Smooth muscle cell (in vitro differentiated cells): Measurements from ENCODE around the gene SLCO4A1. TPM values are rescaled to one million over a fixed set of nuclear protein-coding genes. Genes with fewer than 3 reads are reported as not detected.

Source experiments
- DNase-seq: peaks from one replicate; lab custom pipeline; 2025; ENCODE audit not compliant: unreplicated experiment; lab: John Stamatoyannopoulos, UW
- H2AFZ ChIP-seq: fragments of 200-600 bp; sonication (generic); 2 replicates; pipeline ENCODE4 v1.6.0; 2016; ENCODE audit warnings: antibody characterized with exemption, low read depth, mild to moderate bottlenecking
- H3F3A ChIP-seq: fragments of 200-600 bp; sonication (generic); 2 replicates; pipeline ENCODE4 v1.6.0; 2017; ENCODE audit warnings: antibody characterized with exemption, low read depth
- H3K27ac ChIP-seq: fragments of 200-600 bp; sonication (generic); 2 replicates; pipeline ENCODE4 v1.5.1; 2016; ENCODE audit warnings: low read depth, mild to moderate bottlenecking
- H3K27me3 ChIP-seq: fragments of 200-600 bp; sonication (generic); 2 replicates; pipeline ENCODE4 v1.6.1; 2016; ENCODE audit warnings: low read depth, mild to moderate bottlenecking
- H3K36me3 ChIP-seq: fragments of 200-600 bp; sonication (generic); 2 replicates; pipeline ENCODE4 v1.5.1; 2016; ENCODE audit warnings: low read depth
- H3K4me1 ChIP-seq: fragments of 200-600 bp; sonication (generic); 2 replicates; pipeline ENCODE4 v1.5.1; 2016; ENCODE audit warnings: low read depth
- H3K4me2 ChIP-seq: fragments of 200-600 bp; sonication (generic); 2 replicates; pipeline ENCODE4 v1.6.0; 2016; ENCODE audit warnings: mild to moderate bottlenecking
- H3K4me3 ChIP-seq: fragments of 200-600 bp; sonication (generic); 2 replicates; pipeline ENCODE4 v1.5.1; 2016; ENCODE audit warnings: mild to moderate bottlenecking
- H3K79me2 ChIP-seq: fragments of 200-600 bp; sonication (generic); 2 replicates; pipeline ENCODE4 v1.6.0; 2016; ENCODE audit warnings: low read depth, mild to moderate bottlenecking
- H3K9ac ChIP-seq: fragments of 200-600 bp; sonication (generic); 2 replicates; pipeline ENCODE4 v1.6.0; 2016; ENCODE audit warnings: low read depth
- H3K9me3 ChIP-seq: fragments of 200-600 bp; sonication (generic); replicated peaks from 2 replicates; pipeline ENCODE4 v1.5.1; 2016; ENCODE audit warnings: low read depth
- H4K20me1 ChIP-seq: fragments of 200-600 bp; sonication (generic); 2 replicates; pipeline ENCODE4 v1.6.0; 2016; ENCODE audit warnings: low read depth
- WGBS: methylation state at CpG from one replicate; pipeline ENCODE4 v1.1.7; 2016; ENCODE audit warnings: low lambda C conversion rate; 5-methylcytosine and 5-hydroxymethylcytosine counted together
- polyA plus RNA-seq: library from polyadenylated mRNA; unstranded; fragments of >200 nt; fragmentation: Nextera tagmentation; extraction: Ambion mirVana; gene quantifications from 2 replicates; pipeline ENCODE4 v1.2.1, GENCODE V29; 2016
- total RNA-seq: library from RNA; depleted of rRNA; stranded (reverse); fragments of >200 nt; gene quantifications from 2 replicates; pipeline ENCODE4 v1.2.3, GENCODE V29; 2014
- TF ChIP-seq, protein P1 (sequence below): fragments of 200-600 bp; sonication (generic); IDR thresholded peaks from 2 replicates; pipeline ENCODE4 v1.5.1; 2017; ENCODE audit warnings: borderline replicate concordance, mild to moderate bottlenecking, antibody characterized with exemption; ENCODE audit not compliant: insufficient read depth, poor library complexity, severe bottlenecking

SLCO4A1 gene
- total and polyA plus RNA-seq, 2 experiments from 2014 or later, result 0.81 to 1.4 TPM

DNA sequence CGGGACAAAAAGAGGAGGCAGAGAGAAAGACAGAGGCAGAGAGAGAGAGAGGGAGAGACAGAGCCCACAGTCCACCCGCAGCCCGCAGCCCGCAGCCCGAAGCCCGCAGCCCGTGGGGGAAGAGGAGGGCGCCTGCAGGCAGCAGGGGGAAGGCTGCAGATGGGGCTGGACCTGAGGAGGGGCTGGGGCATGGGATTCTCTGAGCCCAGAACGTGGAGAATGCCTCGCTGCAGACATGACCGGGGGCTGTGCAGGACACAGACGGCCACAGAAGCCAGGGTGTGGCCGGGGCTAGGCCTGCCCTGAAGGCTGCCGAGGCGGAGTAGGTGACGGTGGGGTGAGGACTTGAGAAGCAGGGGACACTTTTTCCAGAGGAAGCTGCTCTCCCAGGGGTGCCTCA lies 6.5 kb upstream of the SLCO4A1 start:
- no peaks in the 10 kb centered on the region for H4K20me1 ChIP-seq
- no peak overlapping the region for H3K4me3 ChIP-seq
- DNase-seq, result no peak
- peak overlapping the region; percentile 39 for H3K4me2 ChIP-seq
- H2AFZ ChIP-seq, result no peak overlapping the region
- no peak overlapping the region for H3K27ac ChIP-seq
- 66% methylated on average over 16 of the region's 16 CpGs for WGBS
- no peaks in the 10 kb centered on the region for H3K79me2 ChIP-seq
- no peaks in the 10 kb centered on the region for H3K9me3 ChIP-seq
- no peaks in the 10 kb centered on the region for H3K4me1 ChIP-seq
- TF ChIP-seq, protein P1, sequence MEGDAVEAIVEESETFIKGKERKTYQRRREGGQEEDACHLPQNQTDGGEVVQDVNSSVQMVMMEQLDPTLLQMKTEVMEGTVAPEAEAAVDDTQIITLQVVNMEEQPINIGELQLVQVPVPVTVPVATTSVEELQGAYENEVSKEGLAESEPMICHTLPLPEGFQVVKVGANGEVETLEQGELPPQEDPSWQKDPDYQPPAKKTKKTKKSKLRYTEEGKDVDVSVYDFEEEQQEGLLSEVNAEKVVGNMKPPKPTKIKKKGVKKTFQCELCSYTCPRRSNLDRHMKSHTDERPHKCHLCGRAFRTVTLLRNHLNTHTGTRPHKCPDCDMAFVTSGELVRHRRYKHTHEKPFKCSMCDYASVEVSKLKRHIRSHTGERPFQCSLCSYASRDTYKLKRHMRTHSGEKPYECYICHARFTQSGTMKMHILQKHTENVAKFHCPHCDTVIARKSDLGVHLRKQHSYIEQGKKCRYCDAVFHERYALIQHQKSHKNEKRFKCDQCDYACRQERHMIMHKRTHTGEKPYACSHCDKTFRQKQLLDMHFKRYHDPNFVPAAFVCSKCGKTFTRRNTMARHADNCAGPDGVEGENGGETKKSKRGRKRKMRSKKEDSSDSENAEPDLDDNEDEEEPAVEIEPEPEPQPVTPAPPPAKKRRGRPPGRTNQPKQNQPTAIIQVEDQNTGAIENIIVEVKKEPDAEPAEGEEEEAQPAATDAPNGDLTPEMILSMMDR, result no peak
- no peaks in the 10 kb centered on the region for H3F3A ChIP-seq
- H3K27me3 ChIP-seq, result no peaks in the 10 kb centered on the region
- H3K36me3 ChIP-seq, result no peaks in the 10 kb centered on the region
- H3K9ac ChIP-seq, result no peak overlapping the region

DNA sequence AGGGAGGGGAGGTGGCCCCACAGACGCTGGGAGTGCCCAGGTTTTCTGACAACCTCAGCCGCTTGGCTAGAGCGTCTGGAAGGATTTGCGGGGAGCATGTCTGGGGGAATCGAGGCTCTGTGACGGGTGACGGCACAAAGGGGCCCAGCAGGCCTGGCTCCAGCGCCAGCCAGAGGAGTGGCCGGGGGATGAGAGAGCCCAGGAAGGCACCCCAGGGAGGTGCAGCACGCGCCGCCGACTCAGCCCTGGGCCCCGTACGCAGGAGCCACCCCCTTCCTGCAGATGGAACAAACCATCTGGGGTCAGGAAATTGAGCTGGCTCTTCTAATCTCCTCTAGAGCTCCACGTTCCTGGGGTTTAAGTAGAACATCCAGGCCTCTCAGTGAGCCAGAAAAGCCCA lies 5.9 kb upstream of the SLCO4A1 start:
- no peak overlapping the region for H3K27ac ChIP-seq
- no peak overlapping the region for H3K9ac ChIP-seq
- no peaks in the 10 kb centered on the region for H3K9me3 ChIP-seq
- peak overlapping the region; percentile 39 for H3K4me2 ChIP-seq
- no peaks in the 10 kb centered on the region for H4K20me1 ChIP-seq
- H3K79me2 ChIP-seq, result no peaks in the 10 kb centered on the region
- WGBS, result 37% methylated on average over 13 of the region's 16 CpGs
- no peaks in the 10 kb centered on the region for H3F3A ChIP-seq
- H3K27me3 ChIP-seq, result peaks cover 5% of the 10 kb centered on the region
- TF ChIP-seq, protein P1, result no peak
- DNase-seq, result no peak
- H3K4me3 ChIP-seq, result no peak overlapping the region
- H3K36me3 ChIP-seq, result no peaks in the 10 kb centered on the region
- no peaks in the 10 kb centered on the region for H3K4me1 ChIP-seq
- H2AFZ ChIP-seq, result no peak overlapping the region

DNA sequence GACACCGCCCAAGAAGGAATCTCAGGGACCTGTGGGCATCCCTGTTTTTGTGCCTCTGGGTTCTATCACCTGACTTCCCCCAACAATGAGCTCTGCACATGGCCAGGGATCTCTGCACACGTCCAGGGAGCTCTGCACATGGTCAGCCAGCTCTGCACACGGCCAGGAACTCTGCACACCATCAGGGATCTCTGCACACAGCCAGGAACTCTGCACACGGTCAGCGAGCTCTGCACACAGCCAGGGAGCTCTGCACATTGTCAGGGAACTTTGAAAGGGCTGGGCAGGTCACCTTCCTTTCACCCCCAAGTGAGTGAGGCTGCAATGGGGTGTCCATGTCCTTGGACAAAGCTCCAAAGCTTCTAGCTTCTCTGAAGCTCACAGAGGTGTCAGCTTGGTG lies 5.2 kb upstream of the SLCO4A1 start:
- no peak for DNase-seq
- Histone ChIP-seq H3K4me1 (no peaks in the 10 kb centered on the region), H3K9me3 (no peaks in the 10 kb centered on the region), H3K27me3 (peaks cover 10% of the 10 kb centered on the region), H3K27ac (no peak overlapping the region), H3F3A (no peaks in the 10 kb centered on the region), H3K4me2 (no peak overlapping the region), H2AFZ (no peak overlapping the region), H3K79me2 (no peaks in the 10 kb centered on the region), H3K9ac (no peak overlapping the region), H4K20me1 (no peaks in the 10 kb centered on the region), H3K36me3 (no peaks in the 10 kb centered on the region), H3K4me3 (no peak overlapping the region)
- 71% methylated on average over 5 of the region's 5 CpGs for WGBS
- TF ChIP-seq, protein P1, result no peak

DNA sequence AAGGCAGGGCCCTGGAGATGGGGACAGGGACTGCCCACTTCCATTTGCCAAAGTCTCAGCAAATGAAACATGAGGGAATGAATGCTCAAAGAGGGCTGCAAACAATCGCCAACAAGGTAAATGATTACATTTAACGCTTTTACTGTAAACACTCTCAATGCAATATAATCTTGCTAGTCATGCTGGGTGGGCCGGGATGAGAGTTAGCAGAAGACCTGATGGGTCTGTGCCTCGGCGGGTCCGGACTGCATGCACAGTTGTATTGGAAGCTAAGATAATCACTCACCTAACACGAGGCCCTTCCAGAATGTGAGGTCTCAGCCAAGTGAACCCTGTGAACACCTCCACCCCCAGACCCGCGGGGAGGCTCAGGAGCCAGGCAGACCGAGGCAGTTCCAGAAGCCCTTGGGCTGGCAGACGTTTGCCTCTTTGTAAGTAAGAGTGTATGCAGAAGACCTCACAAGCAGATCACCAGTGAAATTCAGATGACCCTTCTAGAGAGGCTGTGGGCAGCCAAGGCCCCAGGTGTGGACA lies 4.7 kb upstream of the SLCO4A1 start:
- no peaks in the 10 kb centered on the region for H4K20me1 ChIP-seq
- H3K27me3 ChIP-seq, result peaks cover 13% of the 10 kb centered on the region
- H3K4me2 ChIP-seq, result no peak overlapping the region
- TF ChIP-seq, protein P1, result no peak
- peaks cover under 1% of the 10 kb centered on the region for H3K4me1 ChIP-seq
- H2AFZ ChIP-seq, result no peak overlapping the region
- no peaks in the 10 kb centered on the region for H3K79me2 ChIP-seq
- no peak overlapping the region for H3K9ac ChIP-seq
- H3K27ac ChIP-seq, result no peak overlapping the region
- 92% methylated on average over 11 of the region's 11 CpGs for WGBS
- H3F3A ChIP-seq, result no peaks in the 10 kb centered on the region
- H3K36me3 ChIP-seq, result no peaks in the 10 kb centered on the region
- no peak overlapping the region for H3K4me3 ChIP-seq
- no peak for DNase-seq
- no peaks in the 10 kb centered on the region for H3K9me3 ChIP-seq
